HEK293 (cell line): ENCODE measurements around the gene NEURL4.

Experiments used
- CTCF ChIA-PET: fragments of 350-600 bp; formaldehyde crosslinking; extraction: SDS; loops from one replicate; lab custom pipeline; 2021; ENCODE audit warnings: antibody characterized with exemption; lab: Yijun Ruan, JAX
- POLR2A ChIA-PET: fragments of 300-600 bp; formaldehyde crosslinking; extraction: SDS; loops from one replicate; lab custom pipeline; 2020; ENCODE audit warnings: antibody characterized with exemption, inconsistent platforms; lab: Yijun Ruan, JAX
- H3K27ac ChIP-seq: fragments of 200-500 bp; sonication (Bioruptor generic); 2 replicates; pipeline ENCODE4 v1.5.1; 2014; ENCODE audit warnings: low read depth, low read length, control low read depth, inconsistent platforms; ENCODE audit errors: extremely low read depth
- H3K36me3 ChIP-seq, 2 experiments: fragments of 200-500 bp in 1 of 2; sonication (Bioruptor generic) in 1 of 2; 1 replicate in 1 of 2; 2 replicates in 1 of 2; pipeline ENCODE4 v1.5.1; 2014 to 2017; ENCODE audit warnings: inconsistent platforms in 2 of 2, low read length in 2 of 2; ENCODE audit not compliant: control insufficient read depth in 2 of 2, insufficient read depth in 1 of 2
- H3K4me1 ChIP-seq: fragments of 200-500 bp; sonication (Bioruptor generic); 2 replicates; pipeline ENCODE4 v1.5.1; 2014; ENCODE audit warnings: mild to moderate bottlenecking, low read length, inconsistent platforms; ENCODE audit not compliant: control insufficient read depth, insufficient read depth
- H3K4me3 ChIP-seq: 2 replicates; pipeline ENCODE4 v1.5.1; 2011; ENCODE audit warnings: low read depth, mild to moderate bottlenecking, control low read depth, low read length, moderate library complexity
- H3K9me3 ChIP-seq: fragments of 200-500 bp; sonication (Bioruptor generic); 2 replicates; pipeline ENCODE4 v1.5.1; 2014; ENCODE audit warnings: low read depth, low read length, inconsistent platforms; ENCODE audit not compliant: control insufficient read depth, insufficient read depth
- AEBP2 ChIP-seq: fragments of 450-650 bp; formaldehyde crosslinking; IDR thresholded peaks from 2 replicates; pipeline ENCODE4 v1.5.1; 2016; ENCODE audit warnings: missing biosample characterization, missing genetic modification characterization, borderline replicate concordance
- GFI1B ChIP-seq: fragments of 450-650 bp; formaldehyde crosslinking; IDR thresholded peaks from 2 replicates; pipeline ENCODE4 v1.5.1; 2016; ENCODE audit warnings: missing biosample characterization, missing genetic modification characterization
- GLIS1 ChIP-seq: fragments of 450-650 bp; formaldehyde crosslinking; IDR thresholded peaks from 2 replicates; pipeline ENCODE4 v1.5.1; 2016; ENCODE audit warnings: missing biosample characterization, missing genetic modification characterization
- GLIS2 ChIP-seq: fragments of 450-650 bp; formaldehyde crosslinking; IDR thresholded peaks from 2 replicates; pipeline ENCODE4 v1.5.1; 2016; ENCODE audit warnings: missing biosample characterization, missing genetic modification characterization
- KLF8 ChIP-seq: fragments of 450-650 bp; formaldehyde crosslinking; IDR thresholded peaks from 2 replicates; pipeline ENCODE4 v1.5.1; 2016; ENCODE audit warnings: missing biosample characterization, missing genetic modification characterization
- YY1 ChIP-seq: fragments of 450-650 bp; formaldehyde crosslinking; IDR thresholded peaks from 2 replicates; pipeline ENCODE4 v1.5.1; 2018; ENCODE audit warnings: missing biosample characterization, missing genetic modification characterization
- ZBTB7A ChIP-seq: fragments of 450-650 bp; formaldehyde crosslinking; IDR thresholded peaks from 2 replicates; pipeline ENCODE4 v1.5.1; 2016; ENCODE audit warnings: low read depth, missing biosample characterization, missing genetic modification characterization
- ZEB2 ChIP-seq: fragments of 450-650 bp; formaldehyde crosslinking; IDR thresholded peaks from 2 replicates; pipeline ENCODE4 v1.5.1; 2016; ENCODE audit warnings: missing biosample characterization, missing genetic modification characterization
- ZFP41 ChIP-seq: fragments of 450-650 bp; formaldehyde crosslinking; IDR thresholded peaks from 2 replicates; pipeline ENCODE4 v1.5.1; 2016; ENCODE audit warnings: missing biosample characterization, missing genetic modification characterization, borderline replicate concordance
- ZNF112 ChIP-seq: fragments of 450-650 bp; formaldehyde crosslinking; IDR thresholded peaks from 2 replicates; pipeline ENCODE4 v1.5.0; 2017; ENCODE audit warnings: missing biosample characterization, missing genetic modification characterization
- ZNF350 ChIP-seq: fragments of 450-650 bp; formaldehyde crosslinking; IDR thresholded peaks from 2 replicates; pipeline ENCODE4 v1.5.0; 2017; ENCODE audit warnings: missing biosample characterization, mild to moderate bottlenecking, missing genetic modification characterization
- ZNF362 ChIP-seq: fragments of 450-650 bp; formaldehyde crosslinking; IDR thresholded peaks from 2 replicates; pipeline ENCODE4 v1.5.1; 2016; ENCODE audit warnings: missing biosample characterization, missing genetic modification characterization
- ZNF48 ChIP-seq: fragments of 450-650 bp; formaldehyde crosslinking; IDR thresholded peaks from 2 replicates; pipeline ENCODE4 v1.5.1; 2016; ENCODE audit warnings: missing biosample characterization, missing genetic modification characterization
- ZNF529 ChIP-seq: fragments of 450-650 bp; formaldehyde crosslinking; IDR thresholded peaks from 2 replicates; pipeline ENCODE4 v1.5.1; 2017; ENCODE audit warnings: missing genetic modification characterization, missing biosample characterization; ENCODE audit not compliant: insufficient replicate concordance
- ZNF580 ChIP-seq: fragments of 450-650 bp; formaldehyde crosslinking; IDR thresholded peaks from 2 replicates; pipeline ENCODE4 v1.5.1; 2016; ENCODE audit warnings: missing biosample characterization, missing genetic modification characterization
- ZNF629 ChIP-seq: fragments of 450-650 bp; formaldehyde crosslinking; IDR thresholded peaks from 2 replicates; pipeline ENCODE4 v1.5.1; 2017; ENCODE audit warnings: missing biosample characterization, missing genetic modification characterization
- ZNF76 ChIP-seq: fragments of 450-650 bp; formaldehyde crosslinking; IDR thresholded peaks from 2 replicates; pipeline ENCODE4; 2016; ENCODE audit warnings: low read depth, missing biosample characterization, missing genetic modification characterization, borderline replicate concordance
- ZNF768 ChIP-seq: fragments of 450-650 bp; formaldehyde crosslinking; IDR thresholded peaks from 2 replicates; pipeline ENCODE4 v1.5.1; 2018; ENCODE audit warnings: missing biosample characterization, mild to moderate bottlenecking, missing genetic modification characterization
- ZNF791 ChIP-seq: fragments of 450-650 bp; formaldehyde crosslinking; IDR thresholded peaks from 2 replicates; pipeline ENCODE4 v1.5.1; 2016; ENCODE audit warnings: missing biosample characterization, missing genetic modification characterization
- ZNF843 ChIP-seq: fragments of 450-650 bp; formaldehyde crosslinking; IDR thresholded peaks from 2 replicates; pipeline ENCODE4 v1.5.1; 2016; ENCODE audit warnings: missing biosample characterization, missing genetic modification characterization
- ZXDB ChIP-seq: fragments of 450-650 bp; formaldehyde crosslinking; IDR thresholded peaks from 2 replicates; pipeline ENCODE4 v1.5.1; 2016; ENCODE audit warnings: missing biosample characterization, missing genetic modification characterization

The NEURL4 gene

GRCh38 chr17:7347630-7348477, 18.7 kb upstream of the NEURL4 start:
- TF ChIP-seq GFI1B (tag by site-specific recombination) (no peak), GLIS1 (tag by site-specific recombination) (peak; percentile 79), ZNF362 (tag by site-specific recombination) (no peak), GLIS2 (tag by site-specific recombination) (peak; percentile 47; the same call in 1 of the 2 replicates)
- Histone ChIP-seq H3K9me3 (no peaks in the 10 kb centered on the region), H3K27ac (no peak overlapping the region), H3K36me3 (no peaks in the 10 kb centered on the region), H3K4me1 (peaks cover 14% of the 10 kb centered on the region), H3K4me3 (no peak overlapping the region)
- ChIA-PET CTCF (interaction anchor here (0.6 to 3.5 kb wide), 11 partner anchors 19 to 646 kb away, joined by 3 to 29 read pairs (median 4); partner anchors contain the start of gene NEURL4), POLR2A (interaction anchor here (0.6 to 4.4 kb wide), 4 partner anchors 18 to 140 kb away, joined by 3 to 25 read pairs (median 4); partner anchors contain the start of genes NEURL4, TMEM256 and ZBTB4)

GRCh38 chr17:7346761-7347614, 17.9 kb upstream of the NEURL4 start:
- H3K27ac ChIP-seq = no peak overlapping the region
- POLR2A ChIA-PET = interaction anchor here (4.4 kb wide), 1 partner anchor 17 kb away, joined by 25 read pairs; the partner anchor contains the start of gene NEURL4
- H3K9me3 ChIP-seq = no peaks in the 10 kb centered on the region
- peaks cover 11% of the 10 kb centered on the region for H3K4me1 ChIP-seq
- CTCF ChIA-PET = interaction anchor here (0.6 to 5.8 kb wide), 14 partner anchors 9 to 645 kb away, joined by 3 to 50 read pairs (median 5); partner anchors contain the start of genes ACADVL, ACAP1, DLG4 and NEURL4
- H3K36me3 ChIP-seq = no peaks in the 10 kb centered on the region
- H3K4me3 ChIP-seq = no peak overlapping the region
- TF ChIP-seq ZXDB (tag by site-specific recombination) (no peak), ZNF350 (tag by site-specific recombination) (no peak), ZNF112 (no peak), ZNF629 (tag by site-specific recombination) (no peak), ZNF580 (tag by site-specific recombination) (no peak), ZBTB7A (tag by site-specific recombination) (no peak), KLF8 (tag by site-specific recombination) (no peak), ZEB2 (tag by site-specific recombination) (no peak)

- POLR2A ChIA-PET = interaction anchor here (3.2 to 5.6 kb wide), 2 partner anchors 13 to 62 kb away, joined by 14 to 35 read pairs; partner anchors contain the start of genes NEURL4 and SLC2A4
- CTCF ChIA-PET = interaction anchor here (0.6 to 5.8 kb wide), 8 partner anchors 10 to 315 kb away, joined by 3 to 50 read pairs (median 4); partner anchors contain the start of genes NEURL4 and SLC2A4
- H3K27ac ChIP-seq = no peak overlapping the region
- no peaks in the 10 kb centered on the region for H3K9me3 ChIP-seq
- no peaks in the 10 kb centered on the region for H3K4me1 ChIP-seq
- H3K36me3 ChIP-seq = no peaks in the 10 kb centered on the region
- H3K4me3 ChIP-seq = no peak overlapping the region
- no peak for TF ChIP-seq ZNF843 (tag by site-specific recombination)
- TF ChIP-seq, all 188 proteins: peak for 0
Observed at GRCh38 chr17:7343250-7343649, 14.1 kb upstream of the NEURL4 start.

GRCh38 chr17:7341842-7342241, 12.7 kb upstream of the NEURL4 start:
- CTCF ChIA-PET = interaction anchor here (0.7 to 5.8 kb wide), 4 partner anchors 12 to 296 kb away, joined by 3 to 29 read pairs (median 6); partner anchors contain the start of genes NEURL4 and SLC2A4
- no peak for TF ChIP-seq ZFP41 (tag by site-specific recombination)
- no peak for TF ChIP-seq KLF8 (tag by site-specific recombination)
- no peak for TF ChIP-seq YY1
- no peak for TF ChIP-seq ZNF48 (tag by site-specific recombination)
- TF ChIP-seq ZNF529 (tag by site-specific recombination) = no peak
- no peak for TF ChIP-seq AEBP2 (tag by site-specific recombination)
- TF ChIP-seq ZNF791 (tag by site-specific recombination) = no peak
- TF ChIP-seq ZNF76 (tag by site-specific recombination) = no peak
- TF ChIP-seq ZNF768 (tag by site-specific recombination) = no peak

More at GRCh38 chr17:7341842-7342241, 12.7 kb upstream of the NEURL4 start:
- no peaks in the 10 kb centered on the region for H3K4me1 ChIP-seq
- H3K36me3 ChIP-seq = no peaks in the 10 kb centered on the region
- H3K9me3 ChIP-seq = no peaks in the 10 kb centered on the region
- POLR2A ChIA-PET = interaction anchor here (5.6 kb wide), 1 partner anchor 12 kb away, joined by 35 read pairs; the partner anchor contains the start of gene NEURL4
- no peak overlapping the region for H3K4me3 ChIP-seq
- H3K27ac ChIP-seq = no peak overlapping the region
